H1 (cell line): ENCODE results near the gene PPP2R3B. TPM values are rescaled to one million over a fixed set of nuclear protein-coding genes. Genes with fewer than 3 reads are reported as not detected.

Experiments
- CTCF ChIA-PET: fragments of 300-600 bp; sonication (Branson Sonifier 250); formaldehyde crosslinking; loops from one replicate; lab custom pipeline; 2021; ENCODE audit not compliant: partially characterized antibody; lab: Charles Lee
- POLR2A ChIA-PET: fragments of 300-600 bp; sonication (Branson Sonifier 250); formaldehyde crosslinking; loops from one replicate; lab custom pipeline; 2021; ENCODE audit warnings: inconsistent platforms; ENCODE audit not compliant: partially characterized antibody; lab: Charles Lee
- DNase-seq, 2 experiments: peaks; one replicate each; pipeline versions ENCODE4 v3.0.0 to v3.0.0-alpha.2; 2010 to 2022; ENCODE audit warnings: low spot score in 2 of 2, low read depth in 1 of 2, mixed read lengths in 1 of 2
- FAIRE-seq: peaks from 2 replicates; lab custom pipeline; 2011; peaks lifted over from hg19 to GRCh38; lab: Jason Lieb, UNC
- H2AFZ ChIP-seq: 2 replicates; pipeline ENCODE4 v1.8.1; 2012; ENCODE audit warnings: low read length, inconsistent platforms
- H2AK5ac ChIP-seq: 2 replicates; pipeline ENCODE4 v1.6.1; 2013; ENCODE audit warnings: low read depth, low read length
- H2BK120ac ChIP-seq: replicated peaks from 2 replicates; pipeline ENCODE3; 2013; ENCODE audit warnings: low read depth, low read length, inconsistent platforms
- H2BK12ac ChIP-seq: 2 replicates; pipeline ENCODE4 v1.6.1; 2013; ENCODE audit warnings: low read depth, low read length
- H2BK15ac ChIP-seq: 2 replicates; pipeline ENCODE4 v1.6.1; 2013; ENCODE audit warnings: low read length
- H2BK20ac ChIP-seq: 2 replicates; pipeline ENCODE4 v1.6.1; 2013; ENCODE audit warnings: low read length
- H2BK5ac ChIP-seq: 2 replicates; pipeline ENCODE4 v1.6.1; 2013; ENCODE audit warnings: low read depth, low read length
- H3K14ac ChIP-seq: 2 replicates; pipeline ENCODE4 v1.6.1; 2013; ENCODE audit warnings: inconsistent platforms; ENCODE audit not compliant: insufficient read length
- H3K18ac ChIP-seq: 2 replicates; pipeline ENCODE4 v1.6.1; 2013; ENCODE audit warnings: low read length; ENCODE audit errors: extremely low read depth
- H3K23ac ChIP-seq: 2 replicates; pipeline ENCODE4 v1.6.1; 2013; ENCODE audit warnings: inconsistent platforms; ENCODE audit not compliant: insufficient read length
- H3K23me2 ChIP-seq: 2 replicates; pipeline ENCODE4 v1.6.1; 2013; ENCODE audit warnings: low read depth, low read length
- H3K27ac ChIP-seq: 2 replicates; pipeline ENCODE4 v1.6.1; 2011; ENCODE audit warnings: low read depth, low read length, inconsistent platforms
- H3K27me3 ChIP-seq, 4 experiments: replicated peaks in 1 of 4; 1 replicate in 1 of 4; 2 replicates in 3 of 4; pipeline versions ENCODE4 v1.6.1 to v1.8.1; 2011 to 2013; ENCODE audit warnings: low read length in 3 of 4, mild to moderate bottlenecking in 3 of 4, inconsistent platforms in 2 of 4, mixed read lengths in 2 of 4, moderate library complexity in 1 of 4; ENCODE audit not compliant: control insufficient read depth in 3 of 4, insufficient read depth in 3 of 4; ENCODE audit errors: extremely low read depth in 1 of 4
- H3K36me3 ChIP-seq, 4 experiments: 2 replicates each; pipeline versions ENCODE4 v1.6.1 to v1.8.1; 2011 to 2013; ENCODE audit warnings: mild to moderate bottlenecking in 4 of 4, low read length in 3 of 4, moderate library complexity in 2 of 4, control low read depth in 1 of 4, inconsistent platforms in 1 of 4; ENCODE audit not compliant: insufficient read depth in 4 of 4, control insufficient read depth in 2 of 4
- H3K4ac ChIP-seq: replicated peaks from 2 replicates; pipeline ENCODE3; 2013; ENCODE audit warnings: low read length, low read depth, mixed read lengths, inconsistent platforms; ENCODE audit not compliant: insufficient read length
- H3K4me1 ChIP-seq, 4 experiments: replicated peaks in 1 of 4; 1 replicate in 1 of 4; 2 replicates in 3 of 4; pipeline versions ENCODE4 v1.6.1 to v1.8.1; 2011 to 2013; ENCODE audit warnings: low read length in 3 of 4, inconsistent platforms in 2 of 4, mixed read lengths in 1 of 4; ENCODE audit not compliant: insufficient read depth in 4 of 4, control insufficient read depth in 3 of 4
- H3K4me2 ChIP-seq, 2 experiments: 2 replicates each; pipeline versions ENCODE4 v1.6.1 to v1.8.1; 2011 to 2013; ENCODE audit warnings: low read depth in 2 of 2, low read length in 2 of 2, control low read depth in 1 of 2, inconsistent platforms in 1 of 2, mild to moderate bottlenecking in 1 of 2; ENCODE audit not compliant: insufficient read depth in 1 of 2
- H3K4me3 ChIP-seq, 4 experiments: fragments of 200-600, 300-600 bp in 1 of 4; sonication (generic), shearing (Covaris generic), sonication (Bioruptor Twin) in 1 of 4; 2 replicates each; pipeline versions ENCODE4 v1.5.1 to v1.8.1; 2011 to 2016; ENCODE audit warnings: low read length in 4 of 4, low read depth in 3 of 4, control low read depth in 2 of 4, inconsistent platforms in 2 of 4, mild to moderate bottlenecking in 2 of 4, mixed read lengths in 1 of 4, moderate library complexity in 1 of 4; ENCODE audit not compliant: insufficient read depth in 2 of 4; ENCODE audit errors: extremely low read depth in 1 of 4
- H3K56ac ChIP-seq: replicated peaks from 2 replicates; pipeline ENCODE3; 2013; ENCODE audit warnings: low read depth, mild to moderate bottlenecking, mixed read lengths, low read length, inconsistent platforms; ENCODE audit not compliant: insufficient read length
- H3K79me1 ChIP-seq: 2 replicates; pipeline ENCODE4 v1.6.1; 2013; ENCODE audit warnings: low read depth, low read length, control low read depth
- H3K79me2 ChIP-seq, 2 experiments: 2 replicates each; pipeline versions ENCODE4 v1.6.1 to v1.8.1; 2012 to 2013; ENCODE audit warnings: low read length in 2 of 2, mild to moderate bottlenecking in 2 of 2, inconsistent platforms in 1 of 2; ENCODE audit not compliant: insufficient read depth in 2 of 2, control insufficient read depth in 1 of 2
- H3K9ac ChIP-seq, 4 experiments: replicated peaks in 1 of 4; 1 replicate in 1 of 4; 2 replicates in 3 of 4; pipeline versions ENCODE4 v1.6.1 to v1.8.1; 2011 to 2013; ENCODE audit warnings: low read depth in 3 of 4, low read length in 3 of 4, control low read depth in 2 of 4, mild to moderate bottlenecking in 2 of 4, moderate library complexity in 2 of 4, inconsistent platforms in 1 of 4; ENCODE audit errors: extremely low read depth in 1 of 4
- H3K9me3 ChIP-seq, 2 experiments: 2 replicates each; pipeline versions ENCODE4 v1.6.1 to v1.8.1; 2012 to 2013; ENCODE audit warnings: mild to moderate bottlenecking in 2 of 2, moderate library complexity in 2 of 2, control low read depth in 1 of 2, inconsistent platforms in 1 of 2, low read depth in 1 of 2, low read length in 1 of 2, mixed read lengths in 1 of 2; ENCODE audit not compliant: insufficient read depth in 2 of 2
- H4K20me1 ChIP-seq, 2 experiments: replicated peaks in 1 of 2; 2 replicates each; pipeline versions ENCODE3 to v1.8.1; 2011 to 2013; ENCODE audit warnings: inconsistent platforms in 2 of 2, low read length in 2 of 2, mild to moderate bottlenecking in 1 of 2; ENCODE audit not compliant: insufficient read depth in 2 of 2, control insufficient read depth in 1 of 2
- H4K5ac ChIP-seq: 2 replicates; pipeline ENCODE4 v1.6.1; 2013; ENCODE audit warnings: low read length, low read depth, mixed read lengths, inconsistent platforms; ENCODE audit not compliant: insufficient read length
- H4K8ac ChIP-seq: 2 replicates; pipeline ENCODE4 v1.8.0; 2013; ENCODE audit warnings: mild to moderate bottlenecking, moderate library complexity, low read length, inconsistent platforms; ENCODE audit not compliant: insufficient read depth; ENCODE audit errors: extremely low read depth
- H4K91ac ChIP-seq: replicated peaks from 2 replicates; pipeline ENCODE3; 2013; ENCODE audit warnings: low read length, mixed read lengths, inconsistent platforms; ENCODE audit not compliant: insufficient read length
- POLR2AphosphoS5 ChIP-seq: IDR thresholded peaks from 2 replicates; pipeline ENCODE4 v1.6.1; 2011; ENCODE audit warnings: low read depth, low read length
- RAD21 ChIP-seq, 2 experiments: IDR thresholded peaks in 1 of 2; conservative IDR thresholded peaks in 1 of 2; 2 replicates each; pipeline ENCODE4 v1.6.1; 2011; ENCODE audit warnings: low read depth in 2 of 2, low read length in 2 of 2, improper control_type of control experiment in 1 of 2, inconsistent platforms in 1 of 2, mild to moderate bottlenecking in 1 of 2, moderate library complexity in 1 of 2
- SIRT6 ChIP-seq: IDR thresholded peaks from one replicate; pipeline ENCODE4 v1.7.1; 2012; ENCODE audit warnings: low read length, inconsistent platforms
- WGBS, 2 experiments: shearing (Covaris generic) in 1 of 2; methylation state at CpG; one replicate each; pipeline versions ENCODE4 v1.1.6 to v1.1.7; 2013 to 2015; ENCODE audit warnings: low lambda C conversion rate in 2 of 2, mixed read lengths in 2 of 2, inconsistent platforms in 1 of 2, low coverage in 1 of 2, missing lambda C conversion rate in 1 of 2; ENCODE audit not compliant: insufficient replicate concordance in 2 of 2, insufficient coverage in 1 of 2, insufficient read length in 1 of 2; ENCODE audit errors: extremely low coverage in 1 of 2, missing lambda C conversion rate in 1 of 2; 5-methylcytosine and 5-hydroxymethylcytosine counted together
- polyA plus RNA-seq, 7 experiments: library from polyadenylated mRNA; depleted of rRNA in 3 of 7; stranded (reverse) in 5 of 7; unstranded in 2 of 7; fragments of >200 nt in 5 of 7; fragments of 200-250 nt in 2 of 7; gene quantifications; 1 replicate in 5 of 7; 2 replicates in 1 of 7; 4 replicates in 1 of 7; pipeline versions ENCODE4 v1.2.1 to v1.2.3, GENCODE V29; 2011 to 2013; ENCODE audit warnings: missing spikeins in 2 of 7, mixed read lengths in 2 of 7
- total RNA-seq: library from RNA; stranded (reverse); fragmentation: NEBNext Ultra II Directional; extraction: Animal tissue kit (Norgen Biotek cat#: 25700); gene quantifications from 2 replicates; pipeline ENCODE4 v1.2.1, GENCODE V29; 2021

The PPP2R3B gene
- total and polyA plus RNA-seq, 2 of the 8 experiments (the other 6 are each of a cell fraction or from before 2014, with no cell fraction given), result 47.6 to 86.7 TPM

DNA sequence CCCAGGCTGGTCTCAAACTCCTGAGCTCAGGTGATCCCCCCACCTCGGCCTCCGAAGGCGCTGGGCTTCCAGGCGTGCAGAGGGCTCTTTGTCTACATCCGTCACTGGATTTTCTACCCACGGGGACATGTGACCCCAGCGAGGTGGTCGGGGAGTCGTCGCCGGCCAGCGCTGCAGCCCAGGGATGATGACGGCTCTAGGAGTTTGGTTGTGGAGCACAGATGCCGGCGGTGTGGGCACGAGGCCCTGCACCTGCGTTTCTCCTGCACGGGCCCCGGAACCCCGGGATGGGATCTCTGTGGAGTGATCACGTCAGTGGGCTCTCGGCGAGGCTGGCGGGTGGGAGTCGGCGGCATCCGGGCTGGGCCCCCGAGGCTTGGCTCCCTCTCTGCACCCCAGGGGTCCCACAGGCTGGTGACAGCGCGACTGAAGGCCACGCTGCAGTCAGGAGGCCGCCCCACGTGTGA, 59.0 kb downstream of the PPP2R3B start:
- ChIA-PET POLR2A (no interaction called here), CTCF (no interaction called here)
- H3K27me3 ChIP-seq, result peaks cover 0 to 2% (median 0%) of the 10 kb centered on the region in 4 experiments; a peak in 1 of 7 replicates
- no peak overlapping the region for H3K23ac ChIP-seq
- no peak overlapping the region for H4K8ac ChIP-seq
- H2BK12ac ChIP-seq, result no peak overlapping the region
- no peak overlapping the region for H2BK15ac ChIP-seq
- H3K23me2 ChIP-seq, result no peaks in the 10 kb centered on the region; the same call in 1 of the 2 replicates
- H4K91ac ChIP-seq, result no peak overlapping the region
- H3K9me3 ChIP-seq, result no peaks in the 10 kb centered on the region
- H2BK120ac ChIP-seq, result no peak overlapping the region
- no peak for FAIRE-seq
- no peak overlapping the region for H3K27ac ChIP-seq
- no peak overlapping the region for H3K18ac ChIP-seq
- H3K79me1 ChIP-seq, result no peaks in the 10 kb centered on the region
- no peak overlapping the region for H3K4ac ChIP-seq
- peaks cover 0 to 6% (median 2%) of the 10 kb centered on the region in 4 experiments; a peak in 4 of 7 replicates for H3K4me1 ChIP-seq
- no peak overlapping the region for H3K4me3 ChIP-seq
- no peak overlapping the region for H2BK5ac ChIP-seq
- peaks cover 0 to 3% of the 10 kb centered on the region in 2 experiments for H4K20me1 ChIP-seq
- no peak for DNase-seq
- no peak overlapping the region for H3K9ac ChIP-seq
- H3K56ac ChIP-seq, result no peak overlapping the region
- WGBS, 2 experiments, result 88% methylated on average over 18 of the region's 33 CpGs; no CpG with 5 or more reads in 1 of the 2 experiments
- TF ChIP-seq RAD21 (IDR thresholded peaks at IDR 0.05 in 1 of 2, conservative IDR thresholded peaks at IDR 0.05 in 1 of 2; ENCODE audit: low read depth in 2 of 2, low read length in 2 of 2), result no peak
- TF ChIP-seq POLR2AphosphoS5, result no peak
- no peak for TF ChIP-seq SIRT6
- H3K79me2 ChIP-seq, result no peaks in the 10 kb centered on the region
- H3K36me3 ChIP-seq, result no peaks in the 10 kb centered on the region
- H2AK5ac ChIP-seq, result no peak overlapping the region
- no peak overlapping the region for H4K5ac ChIP-seq
- no peak overlapping the region for H3K4me2 ChIP-seq
- no peak overlapping the region for H2AFZ ChIP-seq
- H2BK20ac ChIP-seq, result no peak overlapping the region
- H3K14ac ChIP-seq, result no peak overlapping the region
